ENCODE data around the gene PIGU. TPM values are rescaled to one million over a fixed set of nuclear protein-coding genes. Genes with fewer than 3 reads are reported as not detected.

The PIGU gene
- total RNA-seq, 1 donor, result 9.0 TPM

DNA sequence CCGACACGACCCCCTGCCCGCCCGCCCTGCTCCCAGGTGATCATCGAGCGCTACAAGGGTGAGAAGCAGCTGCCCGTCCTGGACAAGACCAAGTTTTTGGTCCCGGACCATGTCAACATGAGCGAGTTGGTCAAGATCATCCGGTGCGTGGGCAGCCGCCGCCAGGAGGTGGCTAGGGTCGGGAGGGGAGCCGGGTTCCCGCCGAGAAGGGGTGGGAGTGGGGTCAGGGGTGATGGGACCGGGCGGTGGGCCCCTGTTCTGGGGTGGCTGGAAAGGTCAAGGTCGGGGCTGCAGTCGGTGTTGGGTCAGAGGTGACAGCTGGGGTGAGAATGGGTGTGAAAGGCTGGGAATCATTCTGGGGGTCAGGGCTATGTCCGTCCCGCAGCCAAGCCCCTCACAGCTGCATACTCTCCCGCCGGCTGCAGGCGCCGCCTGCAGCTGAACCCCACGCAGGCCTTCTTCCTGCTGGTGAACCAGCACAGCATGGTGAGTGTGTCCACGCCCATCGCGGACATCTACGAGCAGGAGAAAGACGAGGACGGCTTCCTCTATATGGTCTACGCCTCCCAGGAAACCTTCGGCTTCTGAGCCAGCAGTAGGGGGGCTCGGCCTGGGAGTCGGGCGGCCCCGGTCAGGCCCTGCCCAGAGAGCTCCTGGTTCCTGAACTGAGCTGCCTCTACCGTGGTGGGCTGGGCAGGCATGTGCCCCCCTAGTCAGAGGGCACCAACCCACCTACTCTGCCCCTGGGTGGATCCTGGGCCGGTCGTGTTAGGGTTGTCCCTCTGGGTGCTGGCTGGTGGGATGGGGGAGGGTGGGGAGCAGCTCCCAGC, 117.4 kb downstream of the PIGU start:
- Histone ChIP-seq H3K36me3 (ENCODE audit: insufficient read depth, low read length) (no peaks in the 10 kb centered on the region), H3K9me3 (ENCODE audit: low read depth, low read length) (no peaks in the 10 kb centered on the region), H3K27ac (ENCODE audit: low read depth, low read length) (no peak overlapping the region), H3K79me2 (ENCODE audit: insufficient read depth, low read length) (no peaks in the 10 kb centered on the region), H3K27me3 (ENCODE audit: insufficient read depth, low read length) (no peaks in the 10 kb centered on the region), H3K4me3 (ENCODE audit: insufficient read depth, low read length) (peak overlapping the region; percentile 89), H3K4me2 (ENCODE audit: insufficient read depth, low read length) (peak overlapping the region; percentile 96), H2AFZ (ENCODE audit: low read length) (no peak overlapping the region), H4K20me1 (ENCODE audit: insufficient read depth, low read length) (no peaks in the 10 kb centered on the region), H3K4me1 (ENCODE audit: insufficient read depth, low read length) (peaks cover 6% of the 10 kb centered on the region)
- TF ChIP-seq, protein P1, sequence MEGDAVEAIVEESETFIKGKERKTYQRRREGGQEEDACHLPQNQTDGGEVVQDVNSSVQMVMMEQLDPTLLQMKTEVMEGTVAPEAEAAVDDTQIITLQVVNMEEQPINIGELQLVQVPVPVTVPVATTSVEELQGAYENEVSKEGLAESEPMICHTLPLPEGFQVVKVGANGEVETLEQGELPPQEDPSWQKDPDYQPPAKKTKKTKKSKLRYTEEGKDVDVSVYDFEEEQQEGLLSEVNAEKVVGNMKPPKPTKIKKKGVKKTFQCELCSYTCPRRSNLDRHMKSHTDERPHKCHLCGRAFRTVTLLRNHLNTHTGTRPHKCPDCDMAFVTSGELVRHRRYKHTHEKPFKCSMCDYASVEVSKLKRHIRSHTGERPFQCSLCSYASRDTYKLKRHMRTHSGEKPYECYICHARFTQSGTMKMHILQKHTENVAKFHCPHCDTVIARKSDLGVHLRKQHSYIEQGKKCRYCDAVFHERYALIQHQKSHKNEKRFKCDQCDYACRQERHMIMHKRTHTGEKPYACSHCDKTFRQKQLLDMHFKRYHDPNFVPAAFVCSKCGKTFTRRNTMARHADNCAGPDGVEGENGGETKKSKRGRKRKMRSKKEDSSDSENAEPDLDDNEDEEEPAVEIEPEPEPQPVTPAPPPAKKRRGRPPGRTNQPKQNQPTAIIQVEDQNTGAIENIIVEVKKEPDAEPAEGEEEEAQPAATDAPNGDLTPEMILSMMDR (IDR thresholded peaks at IDR 0.05; ENCODE audit: extremely low read depth, low read depth, low read length), result no peak
- DNase-seq (ENCODE audit: insufficient read length, low spot score, missing footprints), result no peak

DNA sequence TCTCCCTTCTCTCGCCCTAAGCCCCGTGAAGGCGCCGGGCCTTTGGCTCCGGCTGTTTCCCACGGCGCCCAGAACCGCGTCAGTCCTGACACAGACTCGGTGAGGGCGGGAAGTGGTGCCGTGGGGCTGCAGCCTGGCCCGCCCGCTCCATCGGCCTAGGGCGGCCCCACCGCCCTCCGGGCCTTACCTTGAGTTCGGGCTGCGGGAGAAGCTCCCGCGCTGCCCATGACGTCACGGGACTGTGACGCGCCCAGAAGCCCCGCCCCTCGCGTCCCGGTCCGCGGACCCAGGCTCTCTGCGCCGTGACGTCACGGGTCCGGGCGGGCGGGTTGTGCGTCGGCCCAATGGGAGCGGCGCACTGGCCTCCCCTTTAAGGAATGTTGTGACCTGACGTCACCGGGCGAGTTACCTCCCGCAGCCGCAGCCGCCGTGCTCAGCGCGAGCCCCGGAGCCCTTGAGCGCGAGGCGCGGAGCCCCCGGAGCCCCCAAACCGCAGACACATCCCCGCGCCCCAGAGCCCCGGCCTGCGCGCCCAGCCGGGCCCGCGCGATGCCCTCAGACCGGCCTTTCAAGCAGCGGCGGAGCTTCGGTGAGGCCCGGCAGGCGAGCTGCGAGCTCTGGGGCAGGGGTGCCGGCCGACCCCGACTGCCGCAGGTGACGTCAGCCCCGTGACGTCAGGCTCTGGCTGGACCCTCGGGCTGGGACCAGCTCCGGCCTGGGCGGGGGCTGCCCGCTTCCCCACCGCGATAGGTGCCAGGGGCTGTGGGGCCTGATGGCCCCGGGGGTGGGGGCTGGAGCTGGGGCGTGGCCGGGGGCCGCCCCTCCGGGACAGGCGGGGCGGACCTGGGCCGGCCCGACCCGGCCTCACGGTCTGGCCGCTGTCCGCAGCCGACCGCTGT, 118.3 kb downstream of the PIGU start, which contains the start of gene MAP1LC3A:
TSS of gene MAP1LC3A (plus strand) at position 399 of the 899 bp plus-strand sequence. CDS start at position 550, 151 bp downstream.
- H3K27me3 ChIP-seq (ENCODE audit: insufficient read depth, low read length), result no peaks in the 10 kb centered on the region
- peak within 1 kb of the TSS; percentile 97 for H2AFZ ChIP-seq (ENCODE audit: low read length)
- no peaks in the 10 kb centered on the region for H3K79me2 ChIP-seq (ENCODE audit: insufficient read depth, low read length)
- peak within 1 kb of the TSS; percentile 89 for H3K4me3 ChIP-seq (ENCODE audit: insufficient read depth, low read length)
- no peaks in the 10 kb centered on the region for H3K9me3 ChIP-seq (ENCODE audit: low read depth, low read length)
- TF ChIP-seq, protein P1 (IDR thresholded peaks at IDR 0.05; ENCODE audit: extremely low read depth, low read depth, low read length), result no peak
- peak within 1 kb of the TSS; percentile 86 for H3K27ac ChIP-seq (ENCODE audit: low read depth, low read length)
- H3K4me1 ChIP-seq (ENCODE audit: insufficient read depth, low read length), result peaks cover 6% of the 10 kb centered on the region
- peak within 1 kb of the TSS; percentile 96 for H3K4me2 ChIP-seq (ENCODE audit: insufficient read depth, low read length)
- no peaks in the 10 kb centered on the region for H4K20me1 ChIP-seq (ENCODE audit: insufficient read depth, low read length)
- H3K36me3 ChIP-seq (ENCODE audit: insufficient read depth, low read length), result no peaks in the 10 kb centered on the region
- peak; percentile 100 for DNase-seq (ENCODE audit: insufficient read length, low spot score, missing footprints)

DNA sequence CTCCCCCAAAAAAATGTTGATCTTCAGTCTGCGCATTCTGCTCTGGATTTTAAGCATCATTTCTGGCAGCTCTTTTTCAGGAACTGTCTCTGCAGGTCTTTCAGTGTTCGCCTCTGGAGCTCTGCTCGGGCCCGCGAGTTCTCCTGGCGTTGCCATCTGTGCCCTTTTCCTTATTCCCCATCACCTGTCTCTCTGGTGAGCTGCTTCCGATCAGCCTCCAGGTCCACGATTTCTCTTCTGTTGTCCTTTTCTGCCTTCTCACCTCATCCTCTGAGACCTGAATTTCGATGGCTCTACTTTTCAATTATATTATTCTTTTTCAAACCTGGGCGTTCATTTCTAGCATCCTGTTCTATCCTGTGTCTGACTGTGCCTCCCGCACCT, 119.0 kb downstream of the PIGU start:
- peak; percentile 62 for DNase-seq (ENCODE audit: insufficient read length, low spot score, missing footprints)
- Histone ChIP-seq H3K4me2 (ENCODE audit: insufficient read depth, low read length) (peak overlapping the region; percentile 96), H3K9me3 (ENCODE audit: low read depth, low read length) (no peaks in the 10 kb centered on the region), H3K27me3 (ENCODE audit: insufficient read depth, low read length) (no peaks in the 10 kb centered on the region), H3K79me2 (ENCODE audit: insufficient read depth, low read length) (no peaks in the 10 kb centered on the region), H3K36me3 (ENCODE audit: insufficient read depth, low read length) (no peaks in the 10 kb centered on the region), H4K20me1 (ENCODE audit: insufficient read depth, low read length) (no peaks in the 10 kb centered on the region), H3K4me1 (ENCODE audit: insufficient read depth, low read length) (peaks cover 6% of the 10 kb centered on the region), H3K27ac (ENCODE audit: low read depth, low read length) (peak overlapping the region; percentile 86), H2AFZ (ENCODE audit: low read length) (peak overlapping the region; percentile 97), H3K4me3 (ENCODE audit: insufficient read depth, low read length) (peak overlapping the region; percentile 89)
- TF ChIP-seq, protein P1 (IDR thresholded peaks at IDR 0.05; ENCODE audit: extremely low read depth, low read depth, low read length), result no peak

Measured in osteoblast (primary cell).